BJ (cell line): ENCODE data around the gene STOM. TPM values are rescaled to one million over a fixed set of nuclear protein-coding genes. Genes with fewer than 3 reads are reported as not detected.

ENCODE experiments used
- CTCF ChIA-PET: fragments of 350-600 bp; formaldehyde crosslinking; extraction: SDS; loops from one replicate; lab custom pipeline; 2021; ENCODE audit warnings: antibody characterized with exemption, inconsistent platforms; lab: Yijun Ruan, JAX
- POLR2A ChIA-PET: fragments of 300-600 bp; sonication (Branson Sonifier 250); formaldehyde crosslinking; extraction: SDS; loops from one replicate; lab custom pipeline; 2021; ENCODE audit warnings: antibody characterized with exemption; lab: Charles Lee
- DNase-seq: peaks from one replicate; pipeline ENCODE4 v3.0.0-alpha.2; 2011; ENCODE audit warnings: low read depth
- H3K27me3 ChIP-seq: 2 replicates; pipeline ENCODE4 v1.6.0; 2011; ENCODE audit warnings: low read length; ENCODE audit not compliant: control insufficient read depth, insufficient read depth
- H3K36me3 ChIP-seq: 2 replicates; pipeline ENCODE4 v1.5.1; 2011; ENCODE audit warnings: low read length; ENCODE audit not compliant: control insufficient read depth, insufficient read depth
- H3K4me3 ChIP-seq: 2 replicates; pipeline ENCODE4 v1.5.1; 2011; ENCODE audit warnings: low read depth, mild to moderate bottlenecking, control low read depth, low read length
- CTCF ChIP-seq: IDR thresholded peaks from 2 replicates; pipeline ENCODE4 v1.5.1; 2011; ENCODE audit warnings: low read depth, mild to moderate bottlenecking, control low read depth, inconsistent platforms, low read length, moderate library complexity; ENCODE audit not compliant: insufficient read depth
- polyA plus RNA-seq: library from polyadenylated mRNA; depleted of rRNA; stranded (reverse); fragments of >200 nt; gene quantifications from 2 replicates; pipeline ENCODE4 v1.2.3, GENCODE V29; 2011

Gene STOM
- polyA plus RNA-seq, 1 experiment = 223 TPM

- ChIA-PET CTCF (interaction anchor here (0.7 to 3.9 kb wide), 5 partner anchors 18 to 180 kb away, joined by 3 to 17 read pairs (median 3); no protein-coding TSS in a partner anchor), POLR2A (no interaction called here)
- Histone ChIP-seq H3K36me3 (no peaks in the 10 kb centered on the region), H3K27me3 (no peaks in the 10 kb centered on the region), H3K4me3 (no peak overlapping the region)
- TF ChIP-seq CTCF = no peak
- no peak for DNase-seq
Measured at GRCh38 chr9:121393318-121393717, 23.3 kb upstream of the STOM start.

- no peak overlapping the region for H3K4me3 ChIP-seq
- no peak for DNase-seq
- TF ChIP-seq CTCF = no peak
- ChIA-PET POLR2A (no interaction called here), CTCF (interaction anchor here (0.8 to 2.0 kb wide), 3 partner anchors 9 to 177 kb away, joined by 3 to 5 read pairs (median 4); no protein-coding TSS in a partner anchor)
- H3K36me3 ChIP-seq = no peaks in the 10 kb centered on the region
- H3K27me3 ChIP-seq = no peaks in the 10 kb centered on the region
Measured at GRCh38 chr9:121390372-121390771, 20.3 kb upstream of the STOM start.

DNA sequence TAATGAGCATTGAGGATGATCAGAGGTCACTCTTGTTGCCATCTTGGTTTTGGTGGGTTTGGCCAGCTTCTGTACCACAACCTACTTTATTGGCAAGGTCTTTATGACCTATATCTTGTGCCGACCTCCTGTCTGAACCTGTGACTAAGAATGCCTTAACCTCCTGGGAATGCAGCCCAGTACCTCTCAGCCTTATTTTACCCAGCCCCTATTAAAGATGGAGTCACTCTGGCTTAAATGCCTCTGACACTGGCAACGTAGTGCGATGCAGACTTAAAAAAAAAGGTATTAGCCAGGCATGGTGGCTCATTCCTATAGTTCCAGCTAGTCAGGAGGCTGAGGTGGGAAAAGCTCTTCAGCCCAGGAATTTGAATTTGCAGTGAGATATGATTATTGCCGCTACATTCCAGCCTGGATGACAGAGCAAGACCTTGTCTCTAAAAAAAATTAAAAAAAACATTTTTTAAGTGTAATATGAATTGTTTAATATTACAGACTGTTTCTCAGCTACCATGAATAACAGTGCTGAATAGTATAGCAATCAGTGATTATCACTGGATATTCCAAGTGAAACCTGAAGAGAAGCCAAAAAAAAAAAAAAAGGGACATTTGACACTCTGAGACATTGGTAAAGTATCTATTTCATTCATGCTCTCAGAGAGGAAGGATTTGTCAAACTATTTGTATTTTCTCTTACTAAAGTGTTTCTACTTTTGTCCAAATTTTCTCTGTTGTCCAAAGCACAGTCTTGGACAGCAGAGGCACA lies 18.3 kb upstream of the STOM start:
- no peak for TF ChIP-seq CTCF
- ChIA-PET CTCF (interaction anchor here (0.6 to 1.5 kb wide), 4 partner anchors 68 to 187 kb away, joined by 3 to 10 read pairs (median 4); partner anchors contain the start of gene RAB14), POLR2A (no interaction called here)
- H3K27me3 ChIP-seq = no peaks in the 10 kb centered on the region
- no peak overlapping the region for H3K4me3 ChIP-seq
- H3K36me3 ChIP-seq = no peaks in the 10 kb centered on the region
- no peak for DNase-seq

DNA sequence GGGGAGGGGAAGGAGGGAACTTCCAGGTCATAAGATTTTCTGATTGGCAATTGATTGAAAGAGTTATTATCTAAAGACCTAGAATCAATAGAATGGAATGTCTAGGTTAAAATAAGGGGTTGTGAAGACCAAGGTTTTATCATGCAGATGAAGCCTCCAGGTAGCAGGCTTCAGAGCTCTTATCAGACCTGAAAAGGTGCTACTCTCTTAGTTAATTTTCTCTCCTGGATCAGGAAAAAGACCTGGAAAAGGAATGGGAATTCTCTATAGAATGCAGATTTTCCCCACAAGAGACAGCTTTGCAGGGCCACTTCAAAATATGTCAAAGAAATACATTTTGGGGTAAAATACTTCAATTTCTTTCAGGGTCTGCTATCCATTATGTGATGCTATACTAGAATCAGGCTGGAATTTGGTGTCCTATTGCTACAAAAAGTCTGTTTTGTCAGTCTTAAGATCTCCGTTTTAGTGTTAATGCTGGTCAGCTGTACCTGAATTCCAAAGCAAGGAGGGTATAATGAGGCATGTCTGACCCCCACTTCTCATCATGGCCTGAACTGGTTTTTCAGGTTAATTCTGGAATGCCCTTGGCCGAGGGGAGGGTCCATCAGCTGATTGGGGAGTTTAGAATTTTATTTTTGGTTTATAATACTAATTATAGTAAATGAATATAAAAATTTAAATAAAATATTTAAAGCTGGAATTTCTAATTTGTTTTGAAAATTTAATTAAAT lies 16.6 kb upstream of the STOM start:
- ChIA-PET POLR2A (no interaction called here), CTCF (interaction anchor here (0.7 to 2.4 kb wide), 3 partner anchors 11 to 13 kb away, joined by 3 to 6 read pairs (median 5); no protein-coding TSS in a partner anchor)
- Histone ChIP-seq H3K27me3 (no peaks in the 10 kb centered on the region), H3K36me3 (no peaks in the 10 kb centered on the region), H3K4me3 (no peak overlapping the region)
- TF ChIP-seq CTCF = no peak
- no peak for DNase-seq

- TF ChIP-seq CTCF = no peak
- ChIA-PET CTCF (interaction anchor here (0.8 to 1.9 kb wide), 3 partner anchors 64 to 170 kb away, joined by 3 to 8 read pairs (median 4); no protein-coding TSS in a partner anchor), POLR2A (no interaction called here)
Measured at GRCh38 chr9:121383715-121384114, 13.7 kb upstream of the STOM start.

More at GRCh38 chr9:121383715-121384114, 13.7 kb upstream of the STOM start:
- no peaks in the 10 kb centered on the region for H3K36me3 ChIP-seq
- no peaks in the 10 kb centered on the region for H3K27me3 ChIP-seq
- no peak overlapping the region for H3K4me3 ChIP-seq
- no peak for DNase-seq
